Upper lobe of left lung (tissue), 4 donors: ENCODE measurements around the gene DOCK4.

ENCODE experiments used
- CTCF ChIP-seq, 6 experiments: fragments of 450-650 bp in 4 of 6; fragments of 200-600 bp in 2 of 6; sonication (generic) in 2 of 6; IDR thresholded peaks; one replicate each; pipeline ENCODE4 v1.5.1; 2016 to 2019; ENCODE audit warnings: antibody characterized with exemption in 6 of 6
- EP300 ChIP-seq, 4 donors: sonication (generic); formaldehyde crosslinking; IDR thresholded peaks; one replicate each; pipeline ENCODE4 v1.5.1; 2017; ENCODE audit warnings: antibody characterized with exemption in 4 of 4, control low read depth in 2 of 4
- POLR2A ChIP-seq, 4 donors: fragments of 450-650 bp; IDR thresholded peaks; one replicate each; pipeline ENCODE4 v1.5.1; 2016 to 2017; ENCODE audit warnings: antibody characterized with exemption in 4 of 4, mild to moderate bottlenecking in 2 of 4
- POLR2AphosphoS5 ChIP-seq, 2 donors: sonication (generic); formaldehyde crosslinking; IDR thresholded peaks; one replicate each; pipeline ENCODE4 v1.5.1; 2017; ENCODE audit warnings: antibody characterized with exemption in 2 of 2

GRCh38 chr7:112252691-112253090 lies 46.5 kb upstream of the DOCK4 start:
- TF ChIP-seq CTCF (IDR thresholded peaks at IDR 0.05) (no peak), POLR2AphosphoS5 (IDR thresholded peaks at IDR 0.05) (no peak), POLR2A (IDR thresholded peaks at IDR 0.05) (no peak), EP300 (IDR thresholded peaks at IDR 0.05) (no peak)
